ENCODE measurements around the gene CDKN1B.

The CDKN1B gene

DNA sequence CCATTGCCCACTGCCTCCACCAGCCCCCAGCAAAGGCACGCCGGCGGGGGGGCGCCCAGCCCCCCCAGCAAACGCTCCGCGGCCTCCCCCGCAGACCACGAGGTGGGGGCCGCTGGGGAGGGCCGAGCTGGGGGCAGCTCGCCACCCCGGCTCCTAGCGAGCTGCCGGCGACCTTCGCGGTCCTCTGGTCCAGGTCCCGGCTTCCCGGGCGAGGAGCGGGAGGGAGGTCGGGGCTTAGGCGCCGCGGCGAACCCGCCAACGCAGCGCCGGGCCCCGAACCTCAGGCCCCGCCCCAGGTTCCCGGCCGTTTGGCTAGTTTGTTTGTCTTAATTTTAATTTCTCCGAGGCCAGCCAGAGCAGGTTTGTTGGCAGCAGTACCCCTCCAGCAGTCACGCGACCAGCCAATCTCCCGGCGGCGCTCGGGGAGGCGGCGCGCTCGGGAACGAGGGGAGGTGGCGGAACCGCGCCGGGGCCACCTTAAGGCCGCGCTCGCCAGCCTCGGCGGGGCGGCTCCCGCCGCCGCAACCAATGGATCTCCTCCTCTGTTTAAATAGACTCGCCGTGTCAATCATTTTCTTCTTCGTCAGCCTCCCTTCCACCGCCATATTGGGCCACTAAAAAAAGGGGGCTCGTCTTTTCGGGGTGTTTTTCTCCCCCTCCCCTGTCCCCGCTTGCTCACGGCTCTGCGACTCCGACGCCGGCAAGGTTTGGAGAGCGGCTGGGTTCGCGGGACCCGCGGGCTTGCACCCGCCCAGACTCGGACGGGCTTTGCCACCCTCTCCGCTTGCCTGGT is at the start of gene CDKN1B:
CDKN1B (plus strand) TSS at position 576 of the 793 bp plus-strand sequence. CDS start 472 bp downstream, outside the sequence.
- H3K27me3 Mint-ChIP-seq, result no peaks in the 10 kb centered on the region
- no peaks in the 10 kb centered on the region for H3K9me3 Mint-ChIP-seq
- peak within 1 kb of the TSS; percentile 97 for H3K27ac Mint-ChIP-seq
- DNase-seq, result peak; percentile 89
- peaks cover 69% of the 10 kb centered on the region for H3K4me1 Mint-ChIP-seq (ENCODE audit: low read depth)
- H3K36me3 Mint-ChIP-seq (ENCODE audit: low read depth), result peaks cover 52% of the 10 kb centered on the region
- H3K4me3 Mint-ChIP-seq, result peak within 1 kb of the TSS; percentile 98

GRCh38 chr12:12668005-12668404 is 49.2 kb upstream of the CDKN1B start:
- H3K27me3 Mint-ChIP-seq, result no peaks in the 10 kb centered on the region
- H3K4me1 Mint-ChIP-seq (ENCODE audit: low read depth), result peaks cover 14% of the 10 kb centered on the region
- no peak overlapping the region for H3K4me3 Mint-ChIP-seq
- DNase-seq, result no peak
- H3K36me3 Mint-ChIP-seq (ENCODE audit: low read depth), result no peaks in the 10 kb centered on the region
- H3K9me3 Mint-ChIP-seq, result no peaks in the 10 kb centered on the region
- H3K27ac Mint-ChIP-seq, result no peak overlapping the region

DNA sequence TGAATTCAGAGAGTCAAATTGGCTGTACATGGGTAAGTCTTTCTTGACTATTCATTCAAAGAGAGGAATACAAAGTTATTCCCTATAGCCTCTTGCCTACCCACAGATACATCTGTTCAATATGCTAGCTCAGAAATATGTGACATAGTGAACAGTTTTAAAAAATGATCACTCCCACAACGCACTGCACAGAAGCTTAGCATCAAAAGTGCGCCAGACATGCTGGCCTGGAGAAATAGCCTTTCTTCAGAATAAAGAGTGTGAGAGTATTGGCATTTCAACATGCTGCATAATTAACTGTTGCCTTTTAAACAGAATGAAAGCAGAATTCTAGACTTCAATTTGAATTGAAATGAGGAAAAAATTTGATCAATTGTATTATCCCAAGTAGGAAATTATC is 48.1 kb upstream of the CDKN1B start:
- Mint-ChIP-seq H3K4me1 (ENCODE audit: low read depth) (peaks cover 22% of the 10 kb centered on the region), H3K27ac (no peak overlapping the region), H3K4me3 (no peak overlapping the region), H3K9me3 (no peaks in the 10 kb centered on the region), H3K36me3 (ENCODE audit: low read depth) (no peaks in the 10 kb centered on the region), H3K27me3 (no peaks in the 10 kb centered on the region)
- DNase-seq, result no peak

- Mint-ChIP-seq H3K36me3 (ENCODE audit: low read depth) (no peaks in the 10 kb centered on the region), H3K27me3 (no peaks in the 10 kb centered on the region), H3K4me3 (no peak overlapping the region), H3K4me1 (ENCODE audit: low read depth) (peaks cover 26% of the 10 kb centered on the region), H3K9me3 (no peaks in the 10 kb centered on the region), H3K27ac (no peak overlapping the region)
- DNase-seq, result no peak
Observed at GRCh38 chr12:12671850-12672660, 45.1 kb upstream of the CDKN1B start.

- Mint-ChIP-seq H3K27ac (peak overlapping the region; percentile 75), H3K4me1 (ENCODE audit: low read depth) (peaks cover 26% of the 10 kb centered on the region), H3K27me3 (no peaks in the 10 kb centered on the region), H3K4me3 (no peak overlapping the region), H3K36me3 (ENCODE audit: low read depth) (no peaks in the 10 kb centered on the region), H3K9me3 (no peaks in the 10 kb centered on the region)
- DNase-seq, result no peak
Observed at GRCh38 chr12:12673296-12673695, 43.9 kb upstream of the CDKN1B start.

DNA sequence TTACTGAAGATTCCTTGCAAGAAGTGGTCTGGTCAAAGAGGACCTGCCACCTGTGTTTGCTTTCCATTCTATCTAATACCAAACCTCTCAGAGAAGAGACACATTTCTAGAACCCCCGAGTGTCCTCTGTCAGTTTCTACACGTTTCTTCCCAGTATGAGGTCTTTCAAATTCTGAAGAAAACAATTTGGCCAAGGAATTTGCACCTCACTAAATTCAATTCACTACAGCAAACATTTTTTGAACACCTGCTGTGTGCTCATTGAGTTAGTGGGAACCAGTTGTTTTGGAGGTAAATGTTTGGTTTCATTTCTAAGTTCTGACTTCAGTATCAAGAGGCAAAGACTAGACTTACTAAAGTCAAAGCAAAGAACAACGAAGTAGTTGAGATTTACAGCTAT is 40.6 kb upstream of the CDKN1B start:
- Mint-ChIP-seq H3K9me3 (no peaks in the 10 kb centered on the region), H3K36me3 (ENCODE audit: low read depth) (no peaks in the 10 kb centered on the region), H3K27ac (no peak overlapping the region), H3K4me3 (no peak overlapping the region), H3K27me3 (no peaks in the 10 kb centered on the region), H3K4me1 (ENCODE audit: low read depth) (peaks cover 25% of the 10 kb centered on the region)
- DNase-seq, result no peak

GRCh38 chr12:12681061-12681765 is 36.0 kb upstream of the CDKN1B start:
- Mint-ChIP-seq H3K27ac (no peak overlapping the region), H3K4me3 (no peak overlapping the region)

GRCh38 chr12:12682284-12682683 is 34.9 kb upstream of the CDKN1B start:
- Mint-ChIP-seq H3K27me3 (no peaks in the 10 kb centered on the region), H3K9me3 (no peaks in the 10 kb centered on the region), H3K27ac (no peak overlapping the region), H3K4me3 (no peak overlapping the region), H3K4me1 (ENCODE audit: low read depth) (no peaks in the 10 kb centered on the region), H3K36me3 (ENCODE audit: low read depth) (no peaks in the 10 kb centered on the region)
- DNase-seq, result no peak

More at GRCh38 chr12:12681061-12681765, 36.0 kb upstream of the CDKN1B start:
- H3K4me1 Mint-ChIP-seq (ENCODE audit: low read depth), result peaks cover 4% of the 10 kb centered on the region
- H3K36me3 Mint-ChIP-seq (ENCODE audit: low read depth), result no peaks in the 10 kb centered on the region
- DNase-seq, result no peak
- no peaks in the 10 kb centered on the region for H3K27me3 Mint-ChIP-seq
- H3K9me3 Mint-ChIP-seq, result no peaks in the 10 kb centered on the region

GRCh38 chr12:12683136-12683697 is 34.0 kb upstream of the CDKN1B start:
- Mint-ChIP-seq H3K27me3 (no peaks in the 10 kb centered on the region), H3K9me3 (no peaks in the 10 kb centered on the region), H3K4me1 (ENCODE audit: low read depth) (no peaks in the 10 kb centered on the region), H3K27ac (no peak overlapping the region), H3K4me3 (no peak overlapping the region), H3K36me3 (ENCODE audit: low read depth) (peaks cover 2% of the 10 kb centered on the region)
- no peak for DNase-seq

DNA sequence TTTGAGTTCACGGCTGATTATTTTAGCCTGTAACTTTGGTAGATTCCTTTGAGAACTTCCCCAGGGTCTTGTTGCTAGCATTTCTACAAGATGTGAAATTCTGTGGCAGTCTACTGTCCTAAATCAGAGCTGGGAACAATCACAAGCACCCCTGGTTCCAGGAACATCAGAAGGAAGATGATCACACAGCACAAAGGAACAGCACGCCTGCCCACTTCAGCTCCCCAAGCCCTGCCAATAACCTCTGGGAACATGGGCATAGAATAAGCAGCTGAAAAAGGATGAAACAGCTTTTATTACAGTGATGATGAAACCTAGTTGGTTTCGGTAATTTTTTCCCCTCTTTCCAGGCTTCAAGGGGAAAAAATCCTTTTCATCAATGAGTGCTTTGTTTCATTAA is 33.4 kb upstream of the CDKN1B start:
- H3K36me3 Mint-ChIP-seq (ENCODE audit: low read depth), result peaks cover 3% of the 10 kb centered on the region
- H3K27ac Mint-ChIP-seq, result no peak overlapping the region
- no peak for DNase-seq
- H3K9me3 Mint-ChIP-seq, result no peaks in the 10 kb centered on the region
- H3K4me3 Mint-ChIP-seq, result no peak overlapping the region
- no peaks in the 10 kb centered on the region for H3K27me3 Mint-ChIP-seq
- H3K4me1 Mint-ChIP-seq (ENCODE audit: low read depth), result no peaks in the 10 kb centered on the region

DNA sequence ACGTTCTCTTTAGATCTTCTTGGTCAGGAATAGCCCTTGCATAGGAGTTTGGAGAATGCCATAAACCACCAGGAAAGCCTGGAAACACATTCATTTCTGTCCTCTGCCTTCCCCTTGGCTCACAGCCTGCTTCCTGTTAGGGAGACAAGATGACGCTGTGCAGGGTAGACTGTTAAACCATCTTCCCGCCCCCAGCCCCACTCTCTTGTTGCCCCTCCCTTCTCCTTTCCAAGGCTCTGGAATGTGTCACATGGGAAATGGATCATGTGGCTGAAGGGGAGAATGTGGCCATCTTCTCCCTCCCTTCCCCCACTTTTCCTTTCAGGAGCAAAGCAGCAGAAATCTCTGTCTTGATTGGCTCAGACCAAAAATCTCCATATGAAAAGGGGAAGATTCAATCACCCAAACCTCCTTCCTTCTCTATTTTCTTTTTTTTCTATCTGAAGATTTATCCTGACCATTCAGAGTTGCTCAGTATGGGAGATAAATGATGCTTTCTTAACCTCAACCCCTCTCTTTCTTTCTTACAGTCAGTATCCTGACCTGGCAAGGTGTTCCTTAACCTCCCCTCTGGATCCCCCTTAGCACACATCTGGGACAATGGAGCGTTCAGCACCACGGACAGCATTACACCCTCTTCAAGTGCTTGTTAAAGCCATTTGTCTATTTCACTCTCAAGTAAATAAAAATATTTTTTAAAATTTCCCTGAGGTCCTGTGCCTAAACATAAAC is 32.6 kb upstream of the CDKN1B start:
- H3K9me3 Mint-ChIP-seq, result no peaks in the 10 kb centered on the region
- peaks cover 3% of the 10 kb centered on the region for H3K36me3 Mint-ChIP-seq (ENCODE audit: low read depth)
- H3K27ac Mint-ChIP-seq, result no peak overlapping the region
- no peak for DNase-seq
- H3K4me3 Mint-ChIP-seq, result no peak overlapping the region
- H3K4me1 Mint-ChIP-seq (ENCODE audit: low read depth), result peaks cover 7% of the 10 kb centered on the region
- H3K27me3 Mint-ChIP-seq, result no peaks in the 10 kb centered on the region

- H3K9me3 Mint-ChIP-seq, result no peaks in the 10 kb centered on the region
- H3K4me3 Mint-ChIP-seq, result no peak overlapping the region
- H3K36me3 Mint-ChIP-seq (ENCODE audit: low read depth), result peaks cover 4% of the 10 kb centered on the region
- H3K27me3 Mint-ChIP-seq, result no peaks in the 10 kb centered on the region
- no peak for DNase-seq
- no peak overlapping the region for H3K27ac Mint-ChIP-seq
- peaks cover 15% of the 10 kb centered on the region for H3K4me1 Mint-ChIP-seq (ENCODE audit: low read depth)
Observed at GRCh38 chr12:12685305-12685704, 31.9 kb upstream of the CDKN1B start.

GRCh38 chr12:12686472-12686871 is 30.7 kb upstream of the CDKN1B start:
- no peak for DNase-seq
- Mint-ChIP-seq H3K4me1 (ENCODE audit: low read depth) (peaks cover 25% of the 10 kb centered on the region), H3K9me3 (no peaks in the 10 kb centered on the region), H3K36me3 (ENCODE audit: low read depth) (peaks cover 8% of the 10 kb centered on the region), H3K4me3 (no peak overlapping the region), H3K27me3 (no peaks in the 10 kb centered on the region), H3K27ac (no peak overlapping the region)

DNA sequence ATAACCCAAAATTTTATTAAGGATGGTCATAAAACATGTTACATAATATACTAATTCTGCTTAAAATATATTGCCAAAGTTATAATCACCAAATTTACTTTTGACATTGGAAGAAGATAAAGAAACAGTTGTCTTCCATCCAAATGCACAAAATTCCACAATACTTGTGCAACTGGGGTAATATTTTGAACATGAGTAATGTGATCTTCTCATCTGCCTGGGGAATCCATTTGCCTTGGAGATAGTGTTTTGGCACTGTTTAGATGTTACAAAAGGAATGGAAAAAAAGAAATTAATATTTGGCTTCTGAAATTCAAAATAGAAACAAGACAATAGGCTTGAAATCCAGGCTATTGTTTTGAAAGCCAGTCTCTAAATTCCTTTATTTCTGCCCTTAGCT is 30.2 kb upstream of the CDKN1B start:
- H3K9me3 Mint-ChIP-seq, result no peaks in the 10 kb centered on the region

More for the DNA sequence above, 30.2 kb upstream of the CDKN1B start:
- DNase-seq, result no peak
- H3K27ac Mint-ChIP-seq, result no peak overlapping the region
- no peak overlapping the region for H3K4me3 Mint-ChIP-seq
- peaks cover 8% of the 10 kb centered on the region for H3K36me3 Mint-ChIP-seq (ENCODE audit: low read depth)
- peaks cover 30% of the 10 kb centered on the region for H3K4me1 Mint-ChIP-seq (ENCODE audit: low read depth)
- H3K27me3 Mint-ChIP-seq, result no peaks in the 10 kb centered on the region
